CD4-positive, alpha-beta T cell treated with Interleukin-1 beta for 1 hour (primary cell): ENCODE data around the gene PRKCSH.
"Not testable (repeated sequence)": the region's sequence is repeated elsewhere in the genome, so short reads cannot be mapped to it uniquely, and the experiment has no call there.

Source experiments
- DNase-seq, 2 donors: peaks; one replicate each; pipeline ENCODE4 v3.0.0-alpha.2; 2020 to 2022

Gene PRKCSH

DNA sequence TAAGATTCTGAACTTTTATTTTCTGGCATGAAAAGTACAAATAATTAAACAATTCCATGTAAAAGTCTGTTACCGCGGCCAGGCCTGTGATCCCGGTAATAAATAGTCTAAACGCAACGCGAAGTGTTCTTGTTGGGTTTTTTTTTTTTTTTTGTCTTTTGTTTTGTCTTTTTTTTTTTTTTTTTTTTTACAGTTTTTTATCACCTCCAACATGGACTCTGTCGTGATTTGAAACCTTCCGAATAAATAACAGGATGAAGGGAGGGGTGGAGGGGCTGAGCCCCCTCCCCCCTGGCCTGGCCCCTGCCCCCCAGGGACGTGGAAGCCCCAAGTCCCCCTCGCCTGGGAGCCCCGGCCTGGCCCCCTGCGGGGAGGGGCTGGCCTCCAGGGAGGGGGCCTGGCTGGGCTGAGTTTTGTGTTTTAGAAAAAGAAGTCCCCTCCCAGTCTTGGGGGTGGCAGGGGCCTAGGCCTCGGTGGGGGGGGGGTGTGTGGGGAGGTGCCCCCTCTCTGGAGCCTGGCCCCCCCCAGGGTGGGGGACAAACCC lies 16.0 kb downstream of the PRKCSH start:
- DNase-seq, result no peak

DNA sequence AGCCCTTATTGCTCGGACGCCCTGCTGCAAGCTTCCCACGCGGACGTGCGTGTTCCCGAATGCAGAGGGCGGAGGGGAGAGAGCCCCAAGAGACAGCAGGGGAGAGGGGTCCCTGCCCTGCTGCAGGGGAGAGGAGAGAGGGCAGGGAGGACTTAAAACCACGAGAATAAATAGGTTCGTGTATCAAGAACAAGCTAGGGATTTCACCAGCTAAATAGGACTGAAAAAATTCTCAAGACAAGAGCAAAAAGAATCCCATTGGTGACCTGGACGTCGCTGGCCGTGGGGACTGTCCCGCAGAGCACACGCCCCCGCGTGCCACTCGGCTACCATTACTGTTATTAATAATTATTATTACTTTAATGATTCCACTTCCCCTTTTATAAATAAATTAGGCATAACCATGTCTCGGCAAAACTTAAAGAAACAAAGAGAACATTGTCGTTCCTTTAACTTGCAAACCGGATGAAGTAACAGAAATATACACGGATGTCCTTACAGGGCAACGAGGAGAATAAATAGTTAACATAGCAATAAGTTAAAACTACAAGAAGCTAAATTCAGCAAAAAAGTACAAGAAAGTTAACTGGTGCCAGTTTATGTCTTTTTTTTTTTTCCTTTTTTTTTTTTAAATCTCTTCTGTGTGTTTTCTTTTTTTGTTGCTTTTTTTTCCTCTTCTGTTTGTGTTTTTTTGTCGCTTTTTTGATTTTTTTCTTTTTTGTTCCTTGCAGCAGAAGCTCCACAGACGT lies 16.6 kb downstream of the PRKCSH start:
- no peak for DNase-seq

DNA sequence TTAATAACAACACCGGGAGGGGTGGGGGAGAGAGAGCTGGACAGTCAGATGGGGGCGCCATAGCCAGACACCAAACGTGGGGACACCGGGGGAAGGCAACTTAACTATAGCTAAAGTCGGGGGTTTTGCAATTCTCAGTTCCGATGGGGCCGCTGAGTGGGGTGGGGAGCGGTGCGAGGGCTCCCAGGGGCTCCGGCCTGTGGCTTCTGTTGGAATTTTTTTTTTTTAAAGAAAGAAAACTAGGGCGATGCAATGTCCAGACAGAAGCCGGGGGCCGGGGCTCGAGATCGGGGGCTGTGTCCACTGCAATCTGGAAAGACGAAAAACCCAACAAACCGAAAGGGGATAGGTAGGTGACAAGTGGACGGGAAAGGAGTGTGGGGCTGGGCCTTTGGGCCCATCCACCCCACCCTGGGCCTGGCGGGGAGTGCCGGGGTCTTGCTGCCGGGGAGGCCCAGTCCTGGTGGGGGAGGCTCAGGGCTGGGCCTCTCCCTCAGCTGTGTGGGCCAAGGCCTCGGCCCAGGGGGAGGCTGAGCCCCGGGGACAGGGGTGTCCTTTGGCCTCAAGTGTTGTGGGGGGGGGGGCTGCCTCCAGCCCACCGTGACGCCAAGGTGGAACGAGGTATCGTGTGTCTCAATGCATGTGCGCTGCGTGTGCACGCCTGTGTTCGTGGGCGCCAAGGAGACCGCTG lies 17.3 kb downstream of the PRKCSH start:
- no peak for DNase-seq

DNA sequence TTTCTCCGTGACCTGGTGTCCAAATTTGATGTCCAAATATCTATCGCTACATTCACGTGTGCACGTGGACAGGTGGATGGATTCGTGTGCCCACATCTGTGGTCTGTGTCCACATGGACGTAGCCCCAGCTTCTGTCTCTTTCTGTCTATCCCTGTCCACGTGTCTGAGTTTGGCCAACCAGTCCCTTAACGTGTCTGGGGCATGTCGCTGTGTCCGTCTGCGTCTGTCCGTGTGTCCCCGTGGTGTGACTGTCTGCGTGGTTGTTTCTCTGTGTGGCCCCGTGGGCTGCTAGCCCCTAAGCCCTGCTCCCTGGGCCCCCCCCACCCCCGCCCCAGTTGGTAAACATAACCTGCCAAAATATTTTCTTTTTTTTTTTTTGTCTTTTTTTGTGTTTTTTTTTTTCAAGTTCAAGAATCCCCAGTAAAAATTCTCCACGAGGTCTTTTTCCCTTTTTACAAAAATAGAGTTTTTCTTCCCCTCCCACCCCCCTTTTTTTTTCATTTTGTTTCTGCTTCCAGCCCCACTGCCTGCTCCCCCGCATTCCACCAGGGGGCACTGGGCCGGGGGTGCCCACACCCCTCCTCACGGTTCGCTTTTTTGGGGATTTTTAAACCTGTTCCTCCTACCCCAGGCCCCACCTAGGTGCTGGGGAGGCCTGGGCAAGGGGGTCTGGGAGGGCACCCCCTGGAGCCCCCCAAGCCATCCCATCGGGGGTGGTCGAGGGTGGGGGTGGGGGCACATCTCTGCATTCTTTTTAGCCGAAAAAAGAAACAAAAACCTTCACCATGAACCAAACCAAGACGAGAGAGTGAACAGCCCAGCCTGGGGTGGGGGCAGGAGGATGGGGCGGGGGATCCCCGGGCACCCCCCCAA lies 18.3 kb downstream of the PRKCSH start:
- peak in 1 of 2 donors; percentile 11 for DNase-seq

- not testable (repeated sequence) for DNase-seq
These were observed 19.8 kb downstream of the PRKCSH start for GRCh38 chr19:11455233-11455554.

DNA sequence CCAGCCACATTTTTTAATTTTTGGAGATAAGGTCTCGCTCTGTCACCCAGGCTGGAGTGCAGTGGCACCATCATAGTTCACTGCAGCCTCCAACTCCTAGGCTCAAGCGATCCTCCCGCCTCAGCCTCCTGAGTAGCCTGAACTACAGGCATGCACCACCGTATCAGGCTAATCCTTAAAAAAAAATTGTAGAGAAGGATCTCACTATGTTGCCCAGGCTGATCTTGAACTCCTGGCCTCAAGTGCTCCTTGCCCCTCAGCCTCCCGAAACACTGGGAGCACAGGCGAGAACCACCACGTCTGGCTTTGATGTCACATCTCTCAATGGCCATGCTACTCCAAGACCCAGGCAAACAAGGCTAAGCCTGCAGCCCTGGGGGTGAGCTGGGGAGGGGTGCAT lies 21.2 kb downstream of the PRKCSH start:
- DNase-seq, result no peak

DNA sequence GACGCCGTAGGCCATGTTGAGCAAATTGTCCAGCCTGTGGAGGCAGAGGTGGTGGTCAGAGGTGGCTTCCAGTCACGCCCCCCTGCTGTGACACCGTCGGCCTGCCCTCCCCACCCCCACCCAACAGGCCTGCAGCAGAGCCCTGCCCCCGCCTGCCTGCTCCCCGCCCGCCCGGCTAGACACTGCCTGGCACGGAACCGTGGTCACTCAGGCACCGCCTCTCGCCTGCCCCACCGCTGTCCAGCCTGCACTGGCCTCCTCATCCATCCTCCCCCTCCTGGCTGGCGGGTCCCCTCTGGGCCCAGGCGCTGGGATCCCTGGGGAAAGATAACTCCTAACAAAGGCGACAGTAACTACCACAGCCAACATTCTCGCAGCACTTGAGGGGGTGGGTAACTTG lies 21.7 kb downstream of the PRKCSH start:
- no peak for DNase-seq

DNA sequence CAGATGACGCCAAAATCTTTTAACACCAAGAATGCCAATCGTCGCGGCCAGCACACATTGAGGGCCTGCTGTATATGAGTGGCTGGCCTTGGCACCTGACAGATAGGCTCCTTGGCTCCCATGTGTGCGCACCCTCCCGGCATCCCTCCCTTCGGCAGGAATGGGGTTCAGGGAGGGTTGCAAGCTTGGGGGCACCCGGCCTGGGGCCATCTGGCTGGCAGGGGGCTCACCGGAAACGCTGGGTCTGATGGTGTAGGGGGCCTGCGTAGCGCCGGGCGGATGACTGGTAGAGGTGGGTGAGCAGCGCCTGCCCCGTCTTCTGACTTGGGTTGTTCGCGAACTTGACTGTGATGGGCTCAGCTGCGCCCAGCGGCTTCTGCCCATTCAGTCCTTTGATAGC lies 22.4 kb downstream of the PRKCSH start:
- no peak for DNase-seq

DNA sequence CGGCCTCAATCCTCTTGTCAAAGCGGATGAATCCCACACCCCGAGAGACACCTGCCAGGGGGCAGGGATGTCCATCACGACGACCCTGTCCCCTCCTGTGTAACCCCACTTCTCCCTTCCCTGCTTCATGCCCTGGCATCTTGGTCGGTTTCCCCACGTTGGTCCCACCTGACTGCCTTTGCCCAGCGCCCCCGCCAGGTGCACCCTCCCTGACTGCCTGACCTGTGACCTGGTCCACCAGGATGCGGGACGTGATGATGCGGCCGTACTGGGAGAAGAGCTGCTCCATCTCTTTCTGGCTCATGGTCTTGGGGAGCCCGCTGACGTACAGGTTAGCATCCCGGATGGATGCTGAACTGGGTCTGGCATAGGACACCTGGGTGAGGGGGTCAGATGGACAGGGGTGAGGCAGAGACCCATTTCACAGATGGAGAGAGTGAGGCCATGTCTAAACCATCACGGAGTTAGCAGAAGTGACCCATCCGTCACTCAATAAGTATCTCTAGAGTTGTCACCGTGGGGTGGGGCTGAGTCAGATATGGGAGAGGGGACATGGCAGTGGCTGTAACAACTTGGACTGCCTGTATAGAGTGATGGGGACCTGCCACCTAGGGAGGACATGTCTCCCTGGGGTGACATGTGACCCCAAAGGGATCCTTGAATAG lies 22.9 kb downstream of the PRKCSH start:
- DNase-seq, result no peak

DNA sequence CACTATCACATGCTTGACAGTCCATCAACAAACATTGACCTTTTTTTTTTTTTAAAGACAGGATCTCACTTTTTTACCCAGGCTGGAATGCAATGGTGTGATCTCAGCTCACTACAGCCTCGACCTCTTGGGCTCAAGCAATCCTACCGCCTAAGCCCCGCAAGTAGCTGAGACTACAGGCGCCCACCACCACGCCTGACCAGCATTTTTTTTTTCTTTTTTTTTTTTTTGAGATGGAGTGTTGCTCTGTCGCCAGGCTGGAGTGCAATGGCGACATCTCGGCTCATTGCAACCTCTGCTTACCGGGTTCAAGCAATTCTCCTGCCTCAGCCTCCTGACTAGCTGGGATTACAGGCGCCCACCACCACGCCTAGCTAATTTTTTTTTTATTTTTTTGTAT lies 23.5 kb downstream of the PRKCSH start:
- DNase-seq, result not testable (repeated sequence)

GRCh38 chr19:11460207-11460606 lies 24.8 kb downstream of the PRKCSH start:
- DNase-seq, result no peak

DNA sequence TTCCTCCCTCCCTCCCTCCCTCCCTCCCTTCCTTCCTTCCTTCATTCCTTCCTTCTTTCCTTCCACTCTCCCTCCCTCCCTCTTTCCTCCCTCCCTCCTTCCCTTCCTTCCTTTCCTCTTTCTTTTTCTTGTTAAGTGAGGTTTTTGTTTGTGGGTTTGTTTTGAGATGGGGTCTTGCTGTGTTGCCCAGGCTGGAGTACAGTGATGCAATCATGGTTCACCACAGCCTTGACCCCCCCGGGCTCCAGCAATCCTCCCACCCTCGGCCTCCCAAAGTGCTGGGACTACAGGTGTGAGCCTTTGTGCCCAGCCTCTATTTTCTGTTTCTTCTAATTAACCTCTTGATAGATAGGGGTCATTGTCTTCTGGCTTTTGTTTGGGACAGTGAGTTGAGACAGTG lies 26.0 kb downstream of the PRKCSH start:
- DNase-seq, result no peak

DNA sequence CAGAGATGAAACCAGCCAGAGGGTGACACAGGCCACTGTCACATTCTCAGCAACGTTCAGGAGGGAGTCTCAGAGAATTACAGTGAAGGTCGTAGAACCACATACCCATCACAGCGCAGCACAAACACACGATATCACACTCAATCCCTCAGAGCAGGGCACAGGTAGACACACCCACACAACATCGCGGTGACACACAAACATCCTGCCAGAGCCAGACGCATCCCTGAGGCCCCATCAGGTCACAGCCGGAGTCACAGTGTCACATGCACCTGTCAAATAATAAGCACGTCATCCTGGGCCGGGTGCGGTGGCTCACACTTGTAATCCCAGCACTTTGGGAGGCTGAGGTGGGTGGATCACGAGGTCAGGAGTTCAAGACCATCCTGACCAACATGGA lies 28.0 kb downstream of the PRKCSH start:
- no peak for DNase-seq

DNA sequence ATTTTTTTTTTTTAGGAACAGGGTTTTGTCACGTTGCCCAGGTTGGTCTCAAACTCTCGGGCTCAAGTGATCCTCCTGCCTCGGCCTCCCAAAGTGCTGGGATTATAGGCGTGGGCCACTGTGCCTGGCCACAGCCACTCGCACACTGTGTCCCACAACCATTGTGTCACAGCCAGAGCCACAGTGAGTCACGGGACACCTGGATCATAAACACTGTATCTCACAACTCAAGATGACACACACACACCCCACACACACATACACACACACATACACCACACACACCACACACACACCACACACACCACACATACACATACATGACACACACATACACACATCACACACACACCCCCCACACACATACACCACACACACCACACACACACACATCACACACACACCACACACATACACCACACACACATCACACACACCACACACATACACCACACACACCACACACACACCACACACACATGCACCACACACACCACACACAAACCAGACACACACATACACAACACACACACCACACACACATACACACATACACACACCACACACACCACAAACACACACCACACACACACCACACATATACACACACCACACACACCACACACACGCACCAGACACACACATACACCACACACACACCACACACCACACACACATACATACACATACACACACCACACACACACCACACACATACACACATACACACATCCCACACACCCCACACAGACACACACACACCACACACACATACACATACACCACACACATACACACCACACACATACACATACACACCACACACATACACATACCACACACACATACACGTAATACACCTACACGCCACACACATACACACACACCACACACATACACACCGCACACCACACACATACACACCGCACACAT lies 29.2 kb downstream of the PRKCSH start:
- no peak for DNase-seq

- DNase-seq, result no peak
These were observed 30.2 kb downstream of the PRKCSH start for GRCh38 chr19:11465600-11465999.

DNA sequence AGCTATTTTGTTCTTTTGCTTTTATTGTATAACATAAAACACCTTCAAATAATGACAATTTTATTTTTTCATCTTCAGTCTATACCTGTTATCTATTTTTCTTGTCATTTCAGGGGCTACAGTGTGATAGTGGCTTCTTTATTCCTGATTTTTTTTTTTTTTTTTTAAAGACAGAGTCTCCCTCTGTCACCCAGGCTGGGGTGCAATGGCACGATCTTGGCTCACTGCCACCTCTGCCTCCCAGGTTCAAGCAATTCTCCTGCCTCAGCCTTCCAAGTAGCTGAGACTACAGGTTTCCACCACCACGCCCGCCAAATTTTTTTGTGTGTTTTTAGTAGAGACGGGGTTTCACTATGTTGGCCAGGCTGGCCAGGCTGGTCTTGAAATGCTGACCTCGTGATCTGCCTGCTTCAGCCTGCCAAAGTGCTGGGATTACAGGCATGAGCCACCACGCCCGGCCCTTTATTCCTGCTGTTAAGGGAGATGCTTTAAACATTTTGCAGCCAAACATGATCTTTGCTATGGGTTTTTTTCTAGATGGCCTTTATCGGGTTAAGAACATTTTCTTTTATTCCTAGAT lies 32.9 kb downstream of the PRKCSH start:
- not testable (repeated sequence) for DNase-seq

DNA sequence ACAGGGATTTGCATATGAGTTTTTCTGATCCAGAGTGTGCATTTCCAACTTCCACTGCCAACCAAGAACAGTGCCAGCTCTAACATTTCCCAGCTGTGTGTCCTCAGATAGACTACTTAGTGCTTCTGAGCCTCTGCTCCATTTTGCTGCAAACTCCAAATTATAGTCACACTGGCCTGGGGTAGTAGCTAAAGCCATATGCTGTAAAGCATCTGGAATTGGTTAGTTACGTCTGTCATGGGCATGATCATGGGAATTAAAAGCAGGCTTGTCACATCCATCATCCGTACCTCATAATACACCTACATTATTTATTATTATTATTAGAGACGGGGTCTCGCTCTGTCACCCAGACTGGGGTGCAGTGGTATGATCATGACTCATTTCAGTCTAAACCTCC lies 38.3 kb downstream of the PRKCSH start:
- no peak for DNase-seq

DNA sequence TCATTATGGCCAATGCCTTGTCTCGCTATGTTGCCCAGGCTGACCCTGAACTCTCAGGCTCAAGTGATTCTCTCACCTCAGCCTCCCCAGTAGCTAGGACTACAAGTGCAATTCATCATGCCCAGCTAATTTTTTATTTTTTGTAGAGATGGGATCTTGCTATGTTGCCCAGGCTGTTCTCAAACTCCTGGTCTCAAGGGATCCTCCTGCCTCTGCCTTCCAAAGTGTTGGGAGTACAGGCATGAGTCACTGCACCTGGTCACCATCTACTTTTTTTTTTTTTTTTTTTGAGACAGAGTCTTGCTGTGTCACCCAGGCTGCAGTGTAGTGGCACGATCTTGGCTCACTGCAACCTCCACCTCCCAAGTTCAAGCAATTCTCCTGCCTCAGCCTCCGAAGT lies 39.9 kb downstream of the PRKCSH start:
- DNase-seq, result not testable (repeated sequence)

- no peak for DNase-seq
These were observed 40.4 kb downstream of the PRKCSH start for GRCh38 chr19:11475861-11476260.

GRCh38 chr19:11478167-11479089 lies 43.0 kb downstream of the PRKCSH start:
- DNase-seq, result no peak
